IMR-90 (cell line): ENCODE measurements around the gene ZDHHC6. TPM values are rescaled to one million over a fixed set of nuclear protein-coding genes. Genes with fewer than 3 reads are reported as not detected.

ENCODE experiments used
- ATAC-seq: fragments of 200-7000 bp; cut with Tn5 transposase; 2 replicates; pipeline ENCODE4 v1.9.1; 2020; ENCODE audit warnings: low read depth, mild to moderate bottlenecking, moderate library complexity
- BruUV-seq: library from RNA; stranded (reverse); fragments of 400-500 nt; replicated peaks from 2 replicates; lab custom pipeline; 2021; lab: Mats Ljungman, UMichigan
- CTCF ChIA-PET: fragments of 300-600 bp; formaldehyde crosslinking; extraction: SDS; loops from one replicate; lab custom pipeline; 2021; ENCODE audit warnings: antibody characterized with exemption; lab: Yijun Ruan, JAX
- POLR2A ChIA-PET: fragments of 300-600 bp; sonication (Branson Sonifier 250); formaldehyde crosslinking; loops from one replicate; lab custom pipeline; 2022; ENCODE audit warnings: antibody characterized with exemption; ENCODE audit not compliant: unreplicated experiment; lab: Charles Lee
- DNase-seq: peaks from one replicate; pipeline ENCODE4 v3.0.0; 2013
- H2AFZ ChIP-seq: replicated peaks from 2 replicates; pipeline ENCODE3; 2013; ENCODE audit warnings: low read length, mild to moderate bottlenecking; ENCODE audit not compliant: poor library complexity
- H2AK5ac ChIP-seq: 2 replicates; pipeline ENCODE4 v1.6.1; 2013; ENCODE audit warnings: low read depth, low read length, inconsistent platforms
- H2AK9ac ChIP-seq: replicated peaks from 2 replicates; pipeline ENCODE3; 2013; ENCODE audit warnings: mild to moderate bottlenecking, low read depth, low read length, moderate library complexity; ENCODE audit not compliant: poor library complexity
- H2BK120ac ChIP-seq: 2 replicates; pipeline ENCODE4 v1.6.1; 2013; ENCODE audit warnings: low read depth, low read length, inconsistent platforms
- H2BK15ac ChIP-seq: 3 replicates; pipeline ENCODE4 v1.6.1; 2013; ENCODE audit warnings: low read depth, low read length, inconsistent platforms
- H2BK20ac ChIP-seq: 2 replicates; pipeline ENCODE4 v1.6.1; 2013; ENCODE audit warnings: low read depth, mild to moderate bottlenecking, inconsistent platforms, low read length, moderate library complexity
- H2BK5ac ChIP-seq: 2 replicates; pipeline ENCODE4 v1.6.1; 2013; ENCODE audit warnings: mild to moderate bottlenecking, low read depth, low read length, inconsistent platforms; ENCODE audit not compliant: poor library complexity, severe bottlenecking
- H3K14ac ChIP-seq: replicated peaks from 2 replicates; pipeline ENCODE4 v1.6.1; 2013; ENCODE audit warnings: low read depth, low read length, inconsistent platforms
- H3K18ac ChIP-seq: 2 replicates; pipeline ENCODE4 v1.6.1; 2013; ENCODE audit warnings: low read depth, low read length, control low read depth
- H3K23ac ChIP-seq: 2 replicates; pipeline ENCODE4 v1.6.1; 2013; ENCODE audit warnings: low read depth, low read length, inconsistent platforms
- H3K27ac ChIP-seq: 2 replicates; pipeline ENCODE4 v1.5.1; 2013; ENCODE audit warnings: mild to moderate bottlenecking, control low read depth, low read length; ENCODE audit not compliant: insufficient read depth
- H3K27me3 ChIP-seq: 2 replicates; pipeline ENCODE4 v1.6.1; 2013; ENCODE audit warnings: low read length; ENCODE audit not compliant: control insufficient read depth, insufficient read depth
- H3K36me3 ChIP-seq: 2 replicates; pipeline ENCODE4 v1.6.1; 2013; ENCODE audit warnings: low read length, mixed read lengths; ENCODE audit not compliant: control insufficient read depth, insufficient read depth
- H3K4ac ChIP-seq: 2 replicates; pipeline ENCODE4 v1.6.1; 2013; ENCODE audit warnings: low read depth, low read length, inconsistent platforms
- H3K4me1 ChIP-seq: 2 replicates; pipeline ENCODE4 v1.6.1; 2013; ENCODE audit warnings: low read length, mixed read lengths; ENCODE audit not compliant: control insufficient read depth, insufficient read depth
- H3K4me2 ChIP-seq: 2 replicates; pipeline ENCODE4 v1.6.1; 2013; ENCODE audit warnings: low read depth, mild to moderate bottlenecking, control low read depth, low read length, moderate library complexity
- H3K4me3 ChIP-seq: 2 replicates; pipeline ENCODE4 v1.5.1; 2013; ENCODE audit warnings: low read depth, mild to moderate bottlenecking, control low read depth, low read length, moderate library complexity; ENCODE audit not compliant: insufficient read depth
- H3K56ac ChIP-seq: 2 replicates; pipeline ENCODE4 v1.6.1; 2013; ENCODE audit warnings: low read length, inconsistent platforms; ENCODE audit not compliant: insufficient read depth; ENCODE audit errors: extremely low read depth
- H3K79me1 ChIP-seq, 2 experiments: 2 replicates each; pipeline ENCODE4 v1.6.1; 2013; ENCODE audit warnings: low read length in 2 of 2, inconsistent platforms in 1 of 2, low read depth in 1 of 2
- H3K9ac ChIP-seq: 2 replicates; pipeline ENCODE4 v1.6.1; 2013; ENCODE audit warnings: low read depth, low read length, control low read depth
- H3K9me1 ChIP-seq: 2 replicates; pipeline ENCODE4 v1.6.1; 2013; ENCODE audit warnings: low read length, inconsistent platforms; ENCODE audit not compliant: insufficient read depth
- H3K9me3 ChIP-seq: 2 replicates; pipeline ENCODE4 v1.6.1; 2013; ENCODE audit warnings: low read length; ENCODE audit not compliant: control insufficient read depth, insufficient read depth
- H4K20me1 ChIP-seq: 2 replicates; pipeline ENCODE4 v1.6.1; 2013; ENCODE audit warnings: low read length, inconsistent platforms; ENCODE audit not compliant: insufficient read depth
- H4K5ac ChIP-seq: 2 replicates; pipeline ENCODE4 v1.6.1; 2013; ENCODE audit warnings: mild to moderate bottlenecking, low read depth, low read length, control low read depth
- H4K8ac ChIP-seq, 2 experiments: 2 replicates each; pipeline ENCODE4 v1.6.1; 2013; ENCODE audit warnings: low read depth in 2 of 2, low read length in 2 of 2, control low read depth in 1 of 2, inconsistent platforms in 1 of 2
- H4K91ac ChIP-seq: 2 replicates; pipeline ENCODE4 v1.6.1; 2013; ENCODE audit warnings: low read depth, low read length, inconsistent platforms; ENCODE audit not compliant: insufficient read depth
- BHLHE40 ChIP-seq: fragments of 150-350 bp; IDR thresholded peaks from 2 replicates; pipeline ENCODE4 v1.6.1; 2016; ENCODE audit warnings: mild to moderate bottlenecking, low read depth, low read length
- CEBPB ChIP-seq: IDR thresholded peaks from 2 replicates; pipeline ENCODE4 v1.6.1; 2012; ENCODE audit warnings: low read depth, low read length, improper control_type of control experiment
- CHD1 ChIP-seq: IDR thresholded peaks from 2 replicates; pipeline ENCODE4 v1.6.1; 2012; ENCODE audit warnings: low read depth, low read length, improper control_type of control experiment
- CTCF ChIP-seq: conservative IDR thresholded peaks from 2 replicates; pipeline ENCODE4 v1.5.1; 2012; ENCODE audit warnings: mild to moderate bottlenecking, low read depth, low read length, improper control_type of control experiment
- ELK1 ChIP-seq: fragments of 150-350 bp; IDR thresholded peaks from 2 replicates; pipeline ENCODE4 v1.6.1; 2016; ENCODE audit warnings: low read depth, mild to moderate bottlenecking, low read length, moderate library complexity, borderline replicate concordance
- FOS ChIP-seq: fragments of 150-350 bp; IDR thresholded peaks from 2 replicates; pipeline ENCODE4 v1.6.1; 2016; ENCODE audit warnings: low read depth, low read length
- MAFK ChIP-seq: IDR thresholded peaks from 2 replicates; pipeline ENCODE4 v1.6.1; 2012; ENCODE audit warnings: low read depth, low read length, improper control_type of control experiment
- MAZ ChIP-seq: IDR thresholded peaks from 2 replicates; pipeline ENCODE4 v1.6.1; 2012; ENCODE audit warnings: low read depth, mild to moderate bottlenecking, low read length, improper control_type of control experiment, moderate library complexity, borderline replicate concordance
- MXI1 ChIP-seq: IDR thresholded peaks from 2 replicates; pipeline ENCODE4 v1.6.1; 2012; ENCODE audit warnings: low read depth, mild to moderate bottlenecking, low read length, moderate library complexity, borderline replicate concordance
- NFE2L2 ChIP-seq: fragments of 150-350 bp; IDR thresholded peaks from 2 replicates; pipeline ENCODE4 v1.6.1; 2016; ENCODE audit warnings: low read depth, mild to moderate bottlenecking, low read length
- POLR2A ChIP-seq: IDR thresholded peaks from 2 replicates; pipeline ENCODE4 v1.6.1; 2012; ENCODE audit warnings: mild to moderate bottlenecking, low read depth, low read length
- RAD21 ChIP-seq: IDR thresholded peaks from 2 replicates; pipeline ENCODE4 v1.6.1; 2012; ENCODE audit warnings: low read length, improper control_type of control experiment
- RCOR1 ChIP-seq: IDR thresholded peaks from 2 replicates; pipeline ENCODE4 v1.6.1; 2012; ENCODE audit warnings: mild to moderate bottlenecking, low read length, improper control_type of control experiment; ENCODE audit not compliant: insufficient replicate concordance
- RFX5 ChIP-seq: IDR thresholded peaks from 2 replicates; pipeline ENCODE4 v1.8.0; 2012; ENCODE audit warnings: low read depth, mild to moderate bottlenecking, low read length, moderate library complexity
- SMC3 ChIP-seq: fragments of 150-350 bp; IDR thresholded peaks from 2 replicates; pipeline ENCODE4 v1.6.1; 2016; ENCODE audit warnings: low read depth, mild to moderate bottlenecking, antibody characterized with exemption, low read length, moderate library complexity
- USF2 ChIP-seq: fragments of 150-350 bp; IDR thresholded peaks from 2 replicates; pipeline ENCODE4 v1.6.1; 2017; ENCODE audit warnings: mild to moderate bottlenecking, antibody characterized with exemption, low read length, low read depth
- WGBS, 2 experiments: methylation state at CpG; one replicate each; pipeline versions ENCODE4 v1.1.5 to v1.1.7; 2013; ENCODE audit warnings: missing lambda C conversion rate in 2 of 2; ENCODE audit not compliant: insufficient read length in 1 of 2; ENCODE audit errors: extremely low coverage in 2 of 2; 5-methylcytosine and 5-hydroxymethylcytosine counted together
- dilution Hi-C: fragments of 300-500 bp; cut with HindIII; formaldehyde crosslinking; loops from one replicate; pipeline ENCODE4 v1.14.3; 2018; ENCODE audit warnings: low sequenced_read_pairs; ENCODE audit not compliant: unreplicated experiment
- in situ Hi-C: fragments of 300-500 bp; cut with MboI; formaldehyde crosslinking; loops from 3 replicates; pipeline ENCODE4 v1.14.3; 2019; ENCODE audit warnings: low sequenced_read_pairs, inconsistent platforms, mixed read lengths
- intact Hi-C: fragments of 100-400 bp; cut with micrococcal nuclease; formaldehyde crosslinking; loops from 2 replicates; pipeline ENCODE4 v1.10.0; 2022
- polyA plus RNA-seq, 3 experiments: library from polyadenylated mRNA; depleted of rRNA; stranded (reverse); fragments of >200 nt; gene quantifications; 2 replicates each; pipeline ENCODE4 v1.2.3, GENCODE V29; 2012; ENCODE audit warnings: low replicate concordance in 1 of 3
- total RNA-seq: library from RNA; depleted of rRNA; stranded (reverse); fragments of >200 nt; gene quantifications from 2 replicates; pipeline ENCODE4 v1.2.3, GENCODE V29; 2012

Gene ZDHHC6
- total and polyA plus RNA-seq, 2 of the 4 experiments (the other 2 are of a cell fraction), result 17.4 to 21.6 TPM

- peaks cover 15 to 16% of the 10 kb centered on the region in 2 experiments for H3K79me1 ChIP-seq
- no peaks in the 10 kb centered on the region for H3K9me3 ChIP-seq
- H3K18ac ChIP-seq, result no peak overlapping the region
- intact Hi-C loops (no loop called here), in situ Hi-C loops (loop anchor here (10.0 kb wide), 1 partner anchor 257 kb away; the partner anchor contains the start of gene GPAM), dilution Hi-C loops (no loop called here)
- no peak overlapping the region for H3K14ac ChIP-seq
- H3K4me2 ChIP-seq, result no peak overlapping the region
- no peak overlapping the region for H2AK9ac ChIP-seq
- no peaks in the 10 kb centered on the region for H4K20me1 ChIP-seq
- no peak for DNase-seq
- H2BK5ac ChIP-seq, result no peak overlapping the region
- no peak overlapping the region for H4K5ac ChIP-seq
- no peaks in the 10 kb centered on the region for H3K27me3 ChIP-seq
- no peak overlapping the region for H2AK5ac ChIP-seq
- BruUV-seq, result no TSS peak
- H3K4me3 ChIP-seq, result no peak overlapping the region
- no peak overlapping the region for H4K8ac ChIP-seq
- no peak overlapping the region for H4K91ac ChIP-seq
- H3K56ac ChIP-seq, result no peak overlapping the region
- ATAC-seq, result no peak
- WGBS, 2 experiments, result no CpG with 5 or more reads among the region's 1 CpG
- TF ChIP-seq CHD1 (no peak), SMC3 (no peak), BHLHE40 (no peak), MAFK (no peak), CEBPB (no peak), ELK1 (no peak), CTCF (no peak), MAZ (no peak), USF2 (no peak), POLR2A (no peak), MXI1 (no peak), NFE2L2 (no peak), RAD21 (no peak), RCOR1 (no peak), FOS (no peak), RFX5 (no peak)
- ChIA-PET POLR2A (no interaction called here), CTCF (no interaction called here)
- no peak overlapping the region for H3K23ac ChIP-seq
- H2AFZ ChIP-seq, result no peak overlapping the region
- no peak overlapping the region for H2BK15ac ChIP-seq
- no peak overlapping the region for H3K9ac ChIP-seq
- H3K4ac ChIP-seq, result no peak overlapping the region
- no peak overlapping the region for H2BK20ac ChIP-seq
- no peaks in the 10 kb centered on the region for H3K9me1 ChIP-seq
- H3K4me1 ChIP-seq, result no peaks in the 10 kb centered on the region
- H3K27ac ChIP-seq, result no peak overlapping the region
- H2BK120ac ChIP-seq, result no peak overlapping the region
- peaks cover 13% of the 10 kb centered on the region for H3K36me3 ChIP-seq
Observed at GRCh38 chr10:112441520-112441919, 5.2 kb downstream of the ZDHHC6 start.
